MV-4-11 (cell line): ENCODE data around the gene SAP30L.
A peak's percentile ranks its signal among the peaks of the same experiment; 100 is the strongest.

Source experiments
- DNase-seq: peaks from one replicate; lab custom pipeline; 2025; lab: John Stamatoyannopoulos, UW

SAP30L gene

DNA sequence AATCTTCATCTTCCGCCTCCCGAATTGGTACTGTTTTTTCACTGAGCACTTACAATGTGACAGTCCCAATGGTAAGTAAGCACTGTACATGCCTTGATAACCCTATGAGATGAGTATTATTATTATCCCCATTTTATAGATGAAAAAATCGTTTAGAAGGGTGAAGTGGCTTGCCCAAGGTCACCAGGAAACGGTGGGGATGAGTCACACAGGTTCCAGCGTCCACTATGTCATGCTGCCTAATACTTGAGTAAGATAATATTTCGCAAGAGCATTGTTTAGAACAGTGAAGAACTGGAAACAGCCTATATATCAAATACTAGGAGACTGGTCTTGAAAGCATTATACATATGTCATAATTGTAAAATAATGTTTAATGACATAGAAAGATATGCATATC, 19.4 kb downstream of the SAP30L start:
- DNase-seq, result peak; percentile 66

DNA sequence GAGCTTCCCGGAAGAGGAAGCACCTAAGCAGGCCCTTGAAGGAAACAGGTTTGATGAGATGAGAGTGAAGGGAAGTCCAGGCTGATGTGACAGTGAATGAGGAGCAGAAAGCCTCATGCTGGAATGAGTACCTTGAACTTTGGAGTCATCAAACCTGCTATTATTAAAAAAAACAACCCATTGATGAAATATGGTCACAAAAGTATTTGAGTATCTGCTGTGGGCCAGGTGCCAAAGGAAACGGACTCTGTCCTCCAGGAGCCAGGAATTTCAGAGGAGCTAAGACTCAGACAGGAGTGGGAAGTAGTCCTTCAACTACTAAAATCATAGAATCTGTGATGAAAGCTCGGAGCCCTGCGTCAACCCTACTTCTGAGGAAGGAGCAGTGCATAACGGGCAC, 20.4 kb downstream of the SAP30L start:
- DNase-seq, result no peak

DNA sequence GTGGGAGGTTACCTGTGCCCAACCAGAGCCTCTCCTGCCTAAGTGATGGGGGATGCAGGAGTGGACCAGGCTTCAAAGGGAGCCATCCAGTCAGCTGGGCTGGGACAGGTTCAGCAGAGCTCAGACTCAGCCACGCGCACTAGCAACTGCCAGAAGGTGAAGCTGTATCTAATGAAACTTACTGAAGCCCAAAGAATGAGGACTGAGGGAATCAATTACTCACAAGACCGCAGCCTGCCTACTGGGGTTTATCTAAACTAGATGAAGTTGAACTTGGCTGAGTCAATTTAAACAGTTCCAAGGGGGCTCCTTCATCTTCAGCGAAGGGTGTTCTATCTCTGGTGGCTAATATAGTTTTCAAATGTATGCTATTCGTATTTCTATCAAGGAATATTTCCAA, 20.9 kb downstream of the SAP30L start:
- DNase-seq, result no peak

- DNase-seq, result peak; percentile 32
Measured at GRCh38 chr5:154467655-154468354, 22.0 kb downstream of the SAP30L start.

DNA sequence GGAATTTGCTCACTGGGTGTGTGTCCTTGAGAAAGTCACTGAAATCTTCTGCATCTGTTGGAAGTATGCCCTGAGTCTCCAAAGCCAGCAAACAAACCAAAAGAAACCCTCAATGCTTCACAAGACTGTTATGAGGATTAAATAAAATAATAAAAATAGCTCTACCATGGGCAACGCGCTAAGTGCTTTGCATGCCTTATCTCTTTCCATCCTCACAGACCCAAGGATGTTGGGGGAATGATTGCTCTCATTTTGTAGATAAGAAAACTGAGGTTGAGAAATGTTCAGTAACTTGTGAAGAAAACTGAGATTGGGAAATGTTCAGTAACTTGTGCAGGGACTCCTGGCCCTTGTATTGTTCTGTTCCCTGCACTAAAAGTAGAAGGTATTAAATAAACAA, 24.3 kb downstream of the SAP30L start:
- DNase-seq, result no peak

GRCh38 chr5:154470947-154471870, 25.4 kb downstream of the SAP30L start:
- no peak for DNase-seq

DNA sequence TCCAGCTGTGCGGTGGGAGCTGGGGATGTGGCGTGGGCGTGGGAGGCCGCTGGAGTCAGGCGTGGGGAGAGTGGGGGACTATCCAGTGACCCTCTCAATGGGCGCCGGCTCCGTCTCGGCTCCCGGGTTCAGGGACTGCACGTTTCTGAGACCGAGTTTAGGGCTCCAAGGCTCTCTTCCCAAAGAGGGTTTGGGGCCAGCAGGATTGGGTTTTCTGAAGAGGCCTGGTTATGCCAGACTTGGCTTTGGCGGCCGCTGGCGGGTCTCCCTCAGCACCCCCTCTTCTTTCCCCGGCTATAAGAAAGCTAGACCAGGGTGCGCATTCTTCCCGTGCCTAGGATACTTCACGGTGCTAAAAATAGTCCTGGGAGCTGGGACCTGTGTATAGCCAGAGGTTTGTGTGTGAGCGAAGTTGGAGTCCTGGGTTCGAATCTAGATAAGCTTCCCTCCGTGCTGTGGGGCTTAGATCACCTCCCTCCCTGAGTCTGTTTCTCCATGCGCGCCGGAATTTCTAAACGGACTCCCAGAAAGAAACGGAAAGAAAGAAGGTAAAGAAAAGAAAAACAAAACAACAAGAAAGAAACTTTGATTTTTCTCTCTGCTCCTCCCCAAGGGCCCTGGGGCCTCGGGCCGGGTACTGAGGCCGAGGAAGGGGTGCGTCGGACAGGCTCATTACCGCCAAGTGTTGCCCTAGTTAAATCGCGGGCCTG, 27.2 kb downstream of the SAP30L start:
- DNase-seq, result no peak

DNA sequence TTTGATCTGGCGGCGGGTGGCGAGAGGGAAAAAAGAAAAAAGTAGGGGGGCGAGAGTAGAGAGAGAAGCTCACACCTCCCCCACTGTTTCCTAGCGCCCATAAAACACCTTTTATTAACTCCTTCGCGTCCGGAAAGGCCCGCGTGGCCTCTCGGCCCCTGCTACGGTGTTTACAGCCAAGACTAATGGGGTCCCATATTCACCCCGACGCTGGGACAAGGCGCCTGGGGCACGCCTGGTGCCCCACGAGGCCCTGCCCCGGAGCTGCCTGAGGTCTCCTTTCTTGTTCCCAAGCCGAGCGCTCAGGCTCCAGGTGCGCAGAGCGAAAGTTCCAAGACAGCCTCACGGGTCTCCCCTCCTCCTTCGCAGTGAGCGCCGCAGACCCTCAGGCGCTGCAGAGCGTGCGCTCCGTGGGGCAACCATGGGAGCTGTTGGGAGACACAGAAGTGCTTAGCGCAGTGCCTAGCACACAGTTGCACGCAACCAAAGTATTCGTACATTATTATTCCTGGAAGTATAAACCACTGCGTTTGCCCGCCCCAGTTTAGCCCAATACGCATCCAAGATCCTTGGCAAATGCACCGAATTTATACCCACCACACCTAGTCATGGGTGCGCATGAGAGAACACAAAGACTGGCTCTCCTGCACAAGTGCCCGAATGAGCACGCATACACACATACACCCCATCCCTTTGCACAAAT, 27.9 kb downstream of the SAP30L start:
- no peak for DNase-seq

GRCh38 chr5:154474396-154475334, 28.9 kb downstream of the SAP30L start:
- no peak for DNase-seq

GRCh38 chr5:154475591-154476353, 30.0 kb downstream of the SAP30L start:
- no peak for DNase-seq

GRCh38 chr5:154476354-154477205, 30.8 kb downstream of the SAP30L start:
- DNase-seq, result no peak

- DNase-seq, result no peak
Measured at GRCh38 chr5:154477382-154478223, 31.8 kb downstream of the SAP30L start.

DNA sequence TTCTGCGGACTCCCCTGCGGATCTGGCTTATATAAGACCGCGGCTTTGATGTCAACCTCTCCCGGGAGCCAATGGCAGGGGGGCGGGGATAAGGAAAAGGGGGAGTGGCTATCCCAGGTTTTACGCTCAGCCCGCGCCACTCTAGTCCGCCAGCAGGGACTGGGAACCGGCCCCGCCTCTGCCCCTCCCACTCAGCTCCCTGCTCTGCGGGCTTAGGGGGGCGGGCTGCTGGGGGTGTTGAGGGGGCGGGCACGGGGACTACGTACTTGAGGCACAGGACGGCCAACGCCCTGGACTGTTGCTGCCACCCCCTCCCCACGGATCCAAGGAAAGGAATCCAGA, 32.4 kb downstream of the SAP30L start, which contains the start of gene HAND1:
Gene HAND1, minus strand, starts transcription at position 4 of the 342 bp plus-strand sequence. CDS start 219 bp downstream, outside the sequence.
- DNase-seq, result no peak

GRCh38 chr5:154478752-154479159, 33.0 kb downstream of the SAP30L start:
- DNase-seq, result no peak

DNA sequence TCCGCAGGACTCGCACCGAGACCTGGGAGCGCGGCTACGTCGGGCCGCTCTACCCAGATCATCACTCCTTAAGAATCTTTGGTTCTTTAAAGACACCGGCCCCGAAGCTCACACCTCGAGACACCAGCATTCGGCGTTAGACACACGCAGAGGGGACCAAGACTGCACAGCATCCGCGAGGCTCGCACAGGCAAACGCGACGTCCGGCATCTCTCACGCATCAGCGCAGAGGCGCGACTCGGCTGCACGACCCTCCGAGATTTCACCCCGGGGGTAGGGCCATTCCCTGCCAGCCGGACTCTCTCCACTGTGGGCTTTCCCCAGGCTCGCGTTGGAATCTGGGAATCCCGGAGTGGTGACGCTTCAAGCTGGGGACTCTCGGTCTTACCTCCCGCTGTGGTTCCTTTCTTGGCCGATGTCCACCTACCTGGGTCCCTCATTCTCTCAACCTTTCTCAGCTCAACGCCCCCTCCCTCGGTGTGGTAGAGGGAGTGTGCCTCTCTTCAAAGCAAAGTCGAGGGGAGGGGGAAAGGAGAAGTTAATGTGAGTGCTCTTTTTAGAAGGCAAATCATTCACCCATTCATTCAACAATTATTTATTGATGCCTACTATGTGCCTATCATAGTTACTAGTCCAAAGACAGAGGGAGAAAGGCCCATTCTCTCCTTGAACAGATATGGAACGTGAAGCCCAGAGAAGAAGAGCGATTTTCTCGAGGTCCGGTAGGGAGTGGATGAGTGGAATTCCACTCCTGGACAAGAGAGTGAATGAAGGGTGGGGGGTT, 33.6 kb downstream of the SAP30L start:
- DNase-seq, result no peak

- no peak for DNase-seq
Measured at GRCh38 chr5:154479944-154480750, 34.4 kb downstream of the SAP30L start.
